Central memory CD8-positive, alpha-beta T cell (primary cell): ENCODE data around the gene MIA2.

ENCODE experiments used
- ATAC-seq: fragments of 150-1000 bp; cut with Tn5 transposase; replicated peaks from 2 replicates; pipeline ENCODE4 v1.10.0; 2022; ENCODE audit warnings: mild to moderate bottlenecking, moderate FRiP score, moderate number of reproducible peaks; ENCODE audit not compliant: poor library complexity, severe bottlenecking; ENCODE audit errors: extremely low read depth
- DNase-seq, 2 donors: peaks; one replicate each; pipeline ENCODE4 v3.0.0; 2021; ENCODE audit warnings: low spot score in 2 of 2
- H3K27ac Mint-ChIP-seq: one replicate; pipeline ENCODE4 v1.8.0; 2022; ENCODE audit warnings: low read depth, mild to moderate bottlenecking, moderate library complexity, mixed read lengths
- H3K27me3 Mint-ChIP-seq: one replicate; pipeline ENCODE4 v1.8.0; 2022; ENCODE audit warnings: mixed read lengths
- H3K36me3 Mint-ChIP-seq: one replicate; pipeline ENCODE4 v1.8.0; 2022; ENCODE audit warnings: mild to moderate bottlenecking, moderate library complexity, mixed read lengths; ENCODE audit not compliant: insufficient read depth
- H3K4me1 Mint-ChIP-seq: one replicate; pipeline ENCODE4 v1.8.0; 2022; ENCODE audit warnings: mixed read lengths
- H3K4me3 Mint-ChIP-seq: one replicate; pipeline ENCODE4 v1.8.0; 2022; ENCODE audit warnings: mild to moderate bottlenecking, moderate library complexity, mixed read lengths
- H3K9me3 Mint-ChIP-seq: one replicate; pipeline ENCODE4 v1.8.0; 2022; ENCODE audit warnings: mixed read lengths

Gene MIA2

GRCh38 chr14:39384177-39384576 lies 150.5 kb downstream of the MIA2 start:
- Mint-ChIP-seq H3K9me3 (no peaks in the 10 kb centered on the region), H3K36me3 (peaks cover 8% of the 10 kb centered on the region), H3K4me3 (no peak overlapping the region), H3K4me1 (peaks cover 30% of the 10 kb centered on the region), H3K27me3 (no peaks in the 10 kb centered on the region), H3K27ac (no peak overlapping the region)
- no peak for DNase-seq
- ATAC-seq = no peak

DNA sequence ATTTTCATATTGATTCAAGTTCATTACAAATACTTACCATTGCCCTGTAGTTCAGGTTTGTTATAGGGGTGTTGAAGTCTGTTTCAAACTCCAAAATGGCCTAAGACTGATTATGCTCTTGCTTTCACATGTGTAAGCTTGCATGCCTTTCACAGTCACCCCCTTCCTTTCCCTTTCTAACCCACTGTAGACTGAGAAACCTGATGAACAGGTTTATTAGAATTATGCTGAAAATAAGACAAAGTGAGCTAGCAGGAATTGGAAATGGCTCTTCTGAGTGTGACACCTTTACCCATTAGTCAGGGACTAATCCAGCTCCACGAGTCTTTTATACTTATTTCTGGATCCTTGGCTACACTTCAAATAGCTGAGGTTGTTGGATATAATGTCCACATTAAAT lies 159.6 kb downstream of the MIA2 start:
- Mint-ChIP-seq H3K27ac (peak overlapping the region; percentile 4), H3K4me3 (no peak overlapping the region), H3K9me3 (no peaks in the 10 kb centered on the region), H3K36me3 (peaks cover 17% of the 10 kb centered on the region), H3K27me3 (no peaks in the 10 kb centered on the region), H3K4me1 (peaks cover 5% of the 10 kb centered on the region)
- ATAC-seq = no peak
- no peak for DNase-seq

DNA sequence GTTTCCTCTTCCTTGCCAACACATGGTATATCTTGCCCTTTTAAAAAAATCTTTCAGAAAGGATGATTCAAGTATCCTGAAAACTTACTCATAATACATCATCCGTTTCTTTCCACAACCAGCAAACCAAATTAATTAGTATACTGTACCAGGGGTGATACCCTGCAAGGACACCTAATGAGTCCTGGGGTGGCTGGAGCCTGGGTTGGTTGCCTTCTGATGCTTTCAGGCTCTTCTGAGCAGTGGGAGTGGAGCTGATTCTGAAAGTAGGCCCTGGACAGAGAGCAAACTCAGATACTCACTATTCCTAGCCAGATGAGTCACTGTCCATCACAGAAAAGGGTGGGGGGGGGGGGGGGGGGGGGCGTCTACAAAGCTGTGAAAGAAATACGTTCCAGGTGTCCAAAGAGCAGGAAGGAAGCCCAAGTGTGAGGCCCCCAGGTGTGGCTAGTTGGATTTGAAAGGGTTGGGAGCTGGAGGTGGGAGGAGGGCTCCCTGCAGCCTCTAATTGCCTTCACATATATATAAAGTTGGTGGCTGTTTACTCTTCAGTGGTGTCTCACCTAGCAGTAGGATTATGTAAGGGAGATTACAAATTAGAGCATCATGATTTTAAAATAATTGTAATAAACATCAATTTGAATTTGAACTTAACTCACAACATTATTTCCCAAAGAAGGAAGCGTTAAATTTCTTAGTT lies 162.0 kb downstream of the MIA2 start:
- Mint-ChIP-seq H3K4me3 (no peak overlapping the region), H3K4me1 (no peaks in the 10 kb centered on the region), H3K27ac (peak overlapping the region; percentile 74), H3K9me3 (no peaks in the 10 kb centered on the region), H3K36me3 (peaks cover 33% of the 10 kb centered on the region), H3K27me3 (no peaks in the 10 kb centered on the region)
- DNase-seq (no peak), ATAC-seq (no peak)

DNA sequence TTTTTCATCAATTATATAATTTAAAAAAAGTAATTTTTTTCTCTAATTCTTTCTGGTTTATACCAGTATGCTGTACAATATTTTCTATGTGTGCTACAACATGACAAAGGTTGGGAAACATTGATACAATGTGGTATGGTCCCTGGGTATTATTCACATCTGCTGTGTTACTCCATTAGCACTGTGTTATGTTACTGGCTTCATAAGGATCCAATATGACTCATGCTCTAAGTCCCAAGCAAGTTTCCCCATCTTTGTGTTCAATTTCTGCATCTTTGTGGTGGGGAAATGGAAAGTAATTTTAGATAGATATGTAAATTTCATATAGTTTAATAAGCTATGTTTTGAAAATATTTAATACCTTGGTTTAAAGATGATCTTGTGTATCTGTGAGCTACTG lies 162.7 kb downstream of the MIA2 start:
- Mint-ChIP-seq H3K27me3 (no peaks in the 10 kb centered on the region), H3K4me3 (no peak overlapping the region), H3K9me3 (no peaks in the 10 kb centered on the region), H3K4me1 (no peaks in the 10 kb centered on the region), H3K36me3 (peaks cover 37% of the 10 kb centered on the region), H3K27ac (no peak overlapping the region)
- no peak for ATAC-seq
- DNase-seq = no peak

GRCh38 chr14:39398382-39398781 lies 164.7 kb downstream of the MIA2 start:
- Mint-ChIP-seq H3K27me3 (no peaks in the 10 kb centered on the region), H3K36me3 (peaks cover 40% of the 10 kb centered on the region), H3K4me1 (no peaks in the 10 kb centered on the region), H3K9me3 (no peaks in the 10 kb centered on the region), H3K27ac (no peak overlapping the region), H3K4me3 (no peak overlapping the region)
- DNase-seq (no peak), ATAC-seq (no peak)

GRCh38 chr14:39406560-39406959 lies 172.8 kb downstream of the MIA2 start:
- DNase-seq (no peak), ATAC-seq (no peak)
- Mint-ChIP-seq H3K27me3 (no peaks in the 10 kb centered on the region), H3K36me3 (peaks cover 16% of the 10 kb centered on the region), H3K9me3 (no peaks in the 10 kb centered on the region), H3K4me1 (peaks cover 59% of the 10 kb centered on the region), H3K27ac (no peak overlapping the region), H3K4me3 (no peak overlapping the region)

- ATAC-seq (no peak), DNase-seq (no peak)
- Mint-ChIP-seq H3K27ac (no peak overlapping the region), H3K36me3 (peaks cover 14% of the 10 kb centered on the region), H3K4me3 (no peak overlapping the region), H3K27me3 (no peaks in the 10 kb centered on the region), H3K9me3 (peaks cover 8% of the 10 kb centered on the region), H3K4me1 (peaks cover 45% of the 10 kb centered on the region)
Measured at GRCh38 chr14:39416072-39416471, 182.4 kb downstream of the MIA2 start.

DNA sequence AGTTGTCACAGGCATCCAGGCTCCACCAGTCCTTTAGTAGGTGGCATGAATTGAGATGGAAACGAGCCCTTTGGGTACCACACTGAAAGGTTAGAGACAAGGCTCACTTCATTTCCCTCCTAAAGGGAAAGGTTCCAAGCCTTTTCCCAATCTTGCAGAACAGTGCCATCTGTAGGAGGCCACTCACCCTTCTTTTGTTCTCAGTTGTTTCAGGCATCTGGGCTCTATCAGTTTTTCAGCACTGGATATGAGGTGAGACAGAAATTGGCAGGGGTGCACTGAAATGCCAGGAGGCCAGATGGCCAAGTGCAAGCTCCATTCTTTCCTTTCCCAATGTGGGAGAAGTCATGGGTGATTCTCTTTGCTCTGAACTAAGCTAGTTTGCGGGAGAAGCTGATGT lies 183.3 kb downstream of the MIA2 start:
- Mint-ChIP-seq H3K9me3 (peaks cover 8% of the 10 kb centered on the region), H3K27ac (no peak overlapping the region), H3K4me3 (no peak overlapping the region), H3K4me1 (peaks cover 49% of the 10 kb centered on the region), H3K36me3 (peaks cover 13% of the 10 kb centered on the region), H3K27me3 (no peaks in the 10 kb centered on the region)
- ATAC-seq (no peak), DNase-seq (no peak)

DNA sequence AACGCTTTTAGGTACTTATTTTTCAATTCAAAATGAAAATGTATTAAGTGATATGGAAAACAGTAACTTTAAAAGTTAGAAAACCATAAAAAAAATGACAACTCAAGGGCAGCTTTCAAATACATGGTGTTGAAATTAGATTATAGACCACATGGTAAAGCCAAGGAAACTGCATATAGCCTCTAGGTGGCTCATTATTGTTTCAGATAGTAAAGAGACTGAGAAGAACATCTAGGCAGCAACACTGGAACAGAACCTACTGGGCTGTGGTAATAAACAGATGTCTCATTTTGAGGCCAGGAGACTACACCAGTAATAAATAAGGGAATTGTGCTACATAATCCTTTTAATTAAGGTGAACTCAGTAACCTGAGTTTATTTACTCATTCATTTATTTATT lies 185.6 kb downstream of the MIA2 start:
- ATAC-seq (no peak), DNase-seq (no peak)
- no peak overlapping the region for H3K4me3 Mint-ChIP-seq
- H3K27me3 Mint-ChIP-seq = no peaks in the 10 kb centered on the region
- no peak overlapping the region for H3K27ac Mint-ChIP-seq
- peaks cover 8% of the 10 kb centered on the region for H3K9me3 Mint-ChIP-seq
- peaks cover 56% of the 10 kb centered on the region for H3K4me1 Mint-ChIP-seq
- H3K36me3 Mint-ChIP-seq = peaks cover 10% of the 10 kb centered on the region

- no peak overlapping the region for H3K4me3 Mint-ChIP-seq
- DNase-seq (no peak), ATAC-seq (no peak)
- H3K27ac Mint-ChIP-seq = no peak overlapping the region
- H3K4me1 Mint-ChIP-seq = peaks cover 59% of the 10 kb centered on the region
- no peaks in the 10 kb centered on the region for H3K27me3 Mint-ChIP-seq
- peaks cover 12% of the 10 kb centered on the region for H3K36me3 Mint-ChIP-seq
- no peaks in the 10 kb centered on the region for H3K9me3 Mint-ChIP-seq
Measured at GRCh38 chr14:39422243-39422642, 188.5 kb downstream of the MIA2 start.

DNA sequence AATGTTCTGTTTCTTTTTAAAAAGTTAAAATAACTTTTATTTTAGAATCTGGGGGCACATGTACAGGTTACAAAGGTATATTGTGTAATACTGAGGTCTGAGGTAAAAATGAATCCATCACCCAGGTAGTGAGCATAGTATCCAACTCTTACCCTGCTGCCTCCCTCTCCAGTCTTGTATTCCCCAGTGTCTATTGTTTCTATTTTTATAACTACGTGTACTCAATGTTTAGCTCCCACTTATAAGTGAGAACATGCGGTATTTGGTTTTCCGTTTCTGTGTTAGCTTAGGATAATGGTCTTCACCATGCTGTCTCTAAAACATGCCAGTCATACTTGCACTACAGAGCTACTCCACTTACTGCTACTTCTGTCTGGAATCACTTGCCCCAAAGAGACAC lies 190.1 kb downstream of the MIA2 start:
- Mint-ChIP-seq H3K4me3 (no peak overlapping the region), H3K4me1 (peaks cover 66% of the 10 kb centered on the region), H3K9me3 (no peaks in the 10 kb centered on the region), H3K27ac (no peak overlapping the region), H3K27me3 (no peaks in the 10 kb centered on the region), H3K36me3 (peaks cover 11% of the 10 kb centered on the region)
- DNase-seq (no peak), ATAC-seq (no peak)

DNA sequence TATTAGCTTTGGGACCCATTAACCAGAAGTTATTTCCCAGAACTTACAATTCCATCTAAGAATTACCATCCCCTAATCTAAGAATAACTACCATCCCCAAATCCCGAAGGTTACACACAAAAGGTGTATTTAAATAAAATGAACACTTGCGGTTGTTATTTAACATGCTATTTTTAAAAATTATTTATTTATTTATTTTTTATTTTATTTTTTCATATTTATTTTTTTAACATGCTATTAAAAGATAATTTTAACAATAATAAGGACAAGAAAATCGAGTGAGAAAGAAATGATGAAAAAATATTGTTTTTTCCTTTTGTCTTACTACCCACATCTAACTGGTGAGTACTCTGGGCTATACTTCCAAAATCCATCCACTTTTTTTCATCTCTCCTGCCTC lies 192.2 kb downstream of the MIA2 start:
- H3K27ac Mint-ChIP-seq = no peak overlapping the region
- no peaks in the 10 kb centered on the region for H3K27me3 Mint-ChIP-seq
- DNase-seq = no peak
- H3K4me1 Mint-ChIP-seq = peaks cover 73% of the 10 kb centered on the region
- H3K4me3 Mint-ChIP-seq = peak overlapping the region; percentile 0
- ATAC-seq = no peak
- peaks cover 12% of the 10 kb centered on the region for H3K36me3 Mint-ChIP-seq
- H3K9me3 Mint-ChIP-seq = no peaks in the 10 kb centered on the region

DNA sequence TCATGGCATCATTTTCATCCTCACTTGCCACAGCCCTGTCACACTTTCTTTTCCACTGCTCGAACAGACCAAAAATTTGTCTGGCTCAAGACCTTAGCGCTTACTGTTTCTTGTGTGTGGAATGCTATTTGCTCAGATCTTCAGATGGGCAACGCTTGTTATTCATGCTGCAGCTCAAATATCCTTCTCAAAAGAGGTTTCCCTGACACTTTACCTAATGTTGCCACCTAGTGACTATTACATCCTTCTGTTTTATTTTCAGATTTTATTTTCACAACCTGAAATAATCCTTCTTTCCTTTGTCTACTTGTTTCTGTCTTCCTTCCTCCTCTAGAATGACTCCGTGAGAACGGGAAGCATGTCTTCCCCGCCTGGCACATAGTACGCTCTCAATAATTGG lies 192.9 kb downstream of the MIA2 start:
- peaks cover 71% of the 10 kb centered on the region for H3K4me1 Mint-ChIP-seq
- no peak overlapping the region for H3K27ac Mint-ChIP-seq
- H3K9me3 Mint-ChIP-seq = no peaks in the 10 kb centered on the region
- no peak for ATAC-seq
- H3K4me3 Mint-ChIP-seq = peak overlapping the region; percentile 0
- no peaks in the 10 kb centered on the region for H3K27me3 Mint-ChIP-seq
- DNase-seq = no peak
- peaks cover 17% of the 10 kb centered on the region for H3K36me3 Mint-ChIP-seq
